WTC11 (cell line): ENCODE data around the gene PTPRT.

Experiments used
- CREB1 ChIP-seq: sonication (generic); formaldehyde crosslinking; IDR thresholded peaks from 2 replicates; pipeline ENCODE4 v1.8.0; 2023; ENCODE audit warnings: mild to moderate bottlenecking, missing genetic modification reagents
- ESRRA ChIP-seq: sonication (generic); formaldehyde crosslinking; IDR thresholded peaks from 2 replicates; pipeline ENCODE4 v1.8.1; 2022; ENCODE audit warnings: mild to moderate bottlenecking, missing genetic modification reagents, borderline replicate concordance
- JUN ChIP-seq: sonication (generic); formaldehyde crosslinking; IDR thresholded peaks from 2 replicates; pipeline ENCODE4 v1.8.0; 2023; ENCODE audit warnings: mild to moderate bottlenecking, missing genetic modification reagents
- TF ChIP-seq, protein P1 (sequence below): fragments of 200-600 bp; IDR thresholded peaks from 2 replicates; pipeline ENCODE4 v1.8.0; 2022; ENCODE audit warnings: antibody characterized with exemption
- TF ChIP-seq, protein P2 (sequence below): sonication (generic); formaldehyde crosslinking; IDR thresholded peaks from 2 replicates; pipeline ENCODE4 v1.8.0; 2022; ENCODE audit warnings: mild to moderate bottlenecking, missing genetic modification reagents
- TF ChIP-seq, protein P3 (sequence below): sonication (generic); formaldehyde crosslinking; IDR thresholded peaks from 2 replicates; pipeline ENCODE4 v1.8.1; 2022; ENCODE audit warnings: mild to moderate bottlenecking, missing genetic modification reagents, moderate library complexity, borderline replicate concordance
- TF ChIP-seq, protein P4 (sequence below): sonication (generic); formaldehyde crosslinking; IDR thresholded peaks from 2 replicates; pipeline ENCODE4 v1.8.0; 2022; ENCODE audit warnings: mild to moderate bottlenecking, missing genetic modification reagents
- TF ChIP-seq, protein P5 (sequence below): sonication (generic); formaldehyde crosslinking; IDR thresholded peaks from 2 replicates; pipeline ENCODE4 v1.8.0; 2023; ENCODE audit warnings: missing genetic modification reagents

DNA sequence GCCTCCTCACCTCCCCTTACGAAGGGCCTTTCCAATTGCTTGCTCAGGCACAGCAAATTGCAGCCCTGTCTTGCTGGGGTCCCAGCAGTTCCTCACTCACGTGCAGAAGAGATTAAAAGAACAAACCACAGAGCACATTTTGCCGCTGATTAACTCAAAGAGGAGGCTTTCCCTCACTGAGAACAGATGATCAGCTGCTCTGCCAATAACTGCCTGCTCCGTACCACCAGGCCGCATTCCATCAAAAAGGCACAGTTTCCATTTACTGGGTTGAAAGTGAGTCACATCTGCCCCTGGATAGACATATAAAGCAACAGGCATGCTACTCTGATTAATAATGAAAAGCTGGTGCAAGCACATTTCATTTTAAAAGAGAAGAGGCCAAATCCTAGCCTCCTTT is 446.8 kb downstream of the PTPRT start:
- TF ChIP-seq ESRRA (CRISPR knock-in tag): no peak
- TF ChIP-seq, protein P1, sequence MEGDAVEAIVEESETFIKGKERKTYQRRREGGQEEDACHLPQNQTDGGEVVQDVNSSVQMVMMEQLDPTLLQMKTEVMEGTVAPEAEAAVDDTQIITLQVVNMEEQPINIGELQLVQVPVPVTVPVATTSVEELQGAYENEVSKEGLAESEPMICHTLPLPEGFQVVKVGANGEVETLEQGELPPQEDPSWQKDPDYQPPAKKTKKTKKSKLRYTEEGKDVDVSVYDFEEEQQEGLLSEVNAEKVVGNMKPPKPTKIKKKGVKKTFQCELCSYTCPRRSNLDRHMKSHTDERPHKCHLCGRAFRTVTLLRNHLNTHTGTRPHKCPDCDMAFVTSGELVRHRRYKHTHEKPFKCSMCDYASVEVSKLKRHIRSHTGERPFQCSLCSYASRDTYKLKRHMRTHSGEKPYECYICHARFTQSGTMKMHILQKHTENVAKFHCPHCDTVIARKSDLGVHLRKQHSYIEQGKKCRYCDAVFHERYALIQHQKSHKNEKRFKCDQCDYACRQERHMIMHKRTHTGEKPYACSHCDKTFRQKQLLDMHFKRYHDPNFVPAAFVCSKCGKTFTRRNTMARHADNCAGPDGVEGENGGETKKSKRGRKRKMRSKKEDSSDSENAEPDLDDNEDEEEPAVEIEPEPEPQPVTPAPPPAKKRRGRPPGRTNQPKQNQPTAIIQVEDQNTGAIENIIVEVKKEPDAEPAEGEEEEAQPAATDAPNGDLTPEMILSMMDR: no peak
- no peak for TF ChIP-seq JUN
- TF ChIP-seq, protein P2, sequence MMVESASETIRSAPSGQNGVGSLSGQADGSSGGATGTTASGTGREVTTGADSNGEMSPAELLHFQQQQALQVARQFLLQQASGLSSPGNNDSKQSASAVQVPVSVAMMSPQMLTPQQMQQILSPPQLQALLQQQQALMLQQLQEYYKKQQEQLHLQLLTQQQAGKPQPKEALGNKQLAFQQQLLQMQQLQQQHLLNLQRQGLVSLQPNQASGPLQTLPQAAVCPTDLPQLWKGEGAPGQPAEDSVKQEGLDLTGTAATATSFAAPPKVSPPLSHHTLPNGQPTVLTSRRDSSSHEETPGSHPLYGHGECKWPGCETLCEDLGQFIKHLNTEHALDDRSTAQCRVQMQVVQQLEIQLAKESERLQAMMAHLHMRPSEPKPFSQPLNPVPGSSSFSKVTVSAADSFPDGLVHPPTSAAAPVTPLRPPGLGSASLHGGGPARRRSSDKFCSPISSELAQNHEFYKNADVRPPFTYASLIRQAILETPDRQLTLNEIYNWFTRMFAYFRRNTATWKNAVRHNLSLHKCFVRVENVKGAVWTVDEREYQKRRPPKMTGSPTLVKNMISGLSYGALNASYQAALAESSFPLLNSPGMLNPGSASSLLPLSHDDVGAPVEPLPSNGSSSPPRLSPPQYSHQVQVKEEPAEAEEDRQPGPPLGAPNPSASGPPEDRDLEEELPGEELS (CRISPR knock-in tag): no peak
- TF ChIP-seq, protein P3, sequence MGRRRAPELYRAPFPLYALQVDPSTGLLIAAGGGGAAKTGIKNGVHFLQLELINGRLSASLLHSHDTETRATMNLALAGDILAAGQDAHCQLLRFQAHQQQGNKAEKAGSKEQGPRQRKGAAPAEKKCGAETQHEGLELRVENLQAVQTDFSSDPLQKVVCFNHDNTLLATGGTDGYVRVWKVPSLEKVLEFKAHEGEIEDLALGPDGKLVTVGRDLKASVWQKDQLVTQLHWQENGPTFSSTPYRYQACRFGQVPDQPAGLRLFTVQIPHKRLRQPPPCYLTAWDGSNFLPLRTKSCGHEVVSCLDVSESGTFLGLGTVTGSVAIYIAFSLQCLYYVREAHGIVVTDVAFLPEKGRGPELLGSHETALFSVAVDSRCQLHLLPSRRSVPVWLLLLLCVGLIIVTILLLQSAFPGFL: no peak
- no peak for TF ChIP-seq CREB1
- TF ChIP-seq, protein P4, sequence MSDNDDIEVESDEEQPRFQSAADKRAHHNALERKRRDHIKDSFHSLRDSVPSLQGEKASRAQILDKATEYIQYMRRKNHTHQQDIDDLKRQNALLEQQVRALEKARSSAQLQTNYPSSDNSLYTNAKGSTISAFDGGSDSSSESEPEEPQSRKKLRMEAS: no peak
- TF ChIP-seq, protein P5, sequence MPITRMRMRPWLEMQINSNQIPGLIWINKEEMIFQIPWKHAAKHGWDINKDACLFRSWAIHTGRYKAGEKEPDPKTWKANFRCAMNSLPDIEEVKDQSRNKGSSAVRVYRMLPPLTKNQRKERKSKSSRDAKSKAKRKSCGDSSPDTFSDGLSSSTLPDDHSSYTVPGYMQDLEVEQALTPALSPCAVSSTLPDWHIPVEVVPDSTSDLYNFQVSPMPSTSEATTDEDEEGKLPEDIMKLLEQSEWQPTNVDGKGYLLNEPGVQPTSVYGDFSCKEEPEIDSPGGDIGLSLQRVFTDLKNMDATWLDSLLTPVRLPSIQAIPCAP (CRISPR knock-in tag): no peak
